HCT116 (cell line): ENCODE measurements around the gene DHCR7. TPM values are rescaled to one million over a fixed set of nuclear protein-coding genes. Genes with fewer than 3 reads are reported as not detected.

Experiments used
- ATAC-seq: fragments of 200-7000 bp; cut with Tn5 transposase; 2 replicates; pipeline ENCODE4 v1.9.1; 2020; ENCODE audit warnings: mild to moderate bottlenecking, moderate library complexity
- BruUV-seq: library from RNA; stranded (reverse); fragments of 400-500 nt; replicated peaks from 2 replicates; lab custom pipeline; 2021; lab: Mats Ljungman, UMichigan
- CTCF ChIA-PET: fragments of 300-600 bp; sonication (Branson Sonifier 250); formaldehyde crosslinking; loops from one replicate; lab custom pipeline; 2021; ENCODE audit warnings: antibody characterized with exemption; lab: Charles Lee
- POLR2A ChIA-PET: fragments of 300-600, 350-600 bp; sonication (Branson Sonifier 250); formaldehyde crosslinking; loops from one replicate; lab custom pipeline; 2021; ENCODE audit warnings: antibody characterized with exemption; lab: Charles Lee
- RAD21 ChIA-PET, 2 experiments: fragments of 300-600 bp; sonication (Branson Sonifier 250); formaldehyde crosslinking; loops; one replicate each; lab custom pipeline; 2023; ENCODE audit warnings: low total read pairs in 2 of 2; ENCODE audit not compliant: uncharacterized antibody in 2 of 2, unreplicated experiment in 2 of 2, low non-redundant PET in 1 of 2; lab: Charles Lee
- DNase-seq: peaks from one replicate; pipeline ENCODE4 v3.0.0-alpha.2; 2010; ENCODE audit warnings: low read depth, low spot score
- H2AFZ ChIP-seq: fragments of 200-600 bp; shearing (Covaris generic), sonication (generic); 2 replicates; pipeline ENCODE4 v1.6.1; 2017; ENCODE audit warnings: low read depth, mixed run types, mixed read lengths, antibody characterized with exemption, low read length; ENCODE audit not compliant: poor library complexity, severe bottlenecking
- H3K27ac ChIP-seq: 2 replicates; pipeline ENCODE4 v1.5.1; 2012; ENCODE audit warnings: low read depth, low read length
- H3K27me3 ChIP-seq: fragments of 200-600 bp; sonication (generic); 2 replicates; pipeline ENCODE4 v1.6.1; 2016; ENCODE audit warnings: mixed run types, low read length, mixed read lengths; ENCODE audit not compliant: insufficient read depth
- H3K36me3 ChIP-seq, 2 experiments: fragments of 200-500 bp in 1 of 2; fragments of 200-600 bp in 1 of 2; sonication (Bioruptor generic) in 1 of 2; sonication (generic) in 1 of 2; 2 replicates each; pipeline versions ENCODE4 v1.5.1 to v1.6.1; 2014 to 2016; ENCODE audit warnings: low read length in 2 of 2, inconsistent platforms in 1 of 2, mixed read lengths in 1 of 2, mixed run types in 1 of 2; ENCODE audit not compliant: insufficient read depth in 2 of 2, control insufficient read depth in 1 of 2
- H3K4me1 ChIP-seq, 2 experiments: fragments of 200-600 bp in 1 of 2; sonication (generic) in 1 of 2; 2 replicates each; pipeline versions ENCODE4 v1.5.1 to v1.6.1; 2012 to 2017; ENCODE audit warnings: low read length in 2 of 2, inconsistent platforms in 1 of 2, mild to moderate bottlenecking in 1 of 2, mixed read lengths in 1 of 2, mixed run types in 1 of 2, moderate library complexity in 1 of 2; ENCODE audit not compliant: insufficient read depth in 2 of 2, control insufficient read depth in 1 of 2
- H3K4me2 ChIP-seq: fragments of 200-600 bp; sonication (generic); 2 replicates; pipeline ENCODE4 v1.6.1; 2017; ENCODE audit warnings: mixed run types, low read length, mixed read lengths
- H3K4me3 ChIP-seq, 2 experiments: fragments of 200-600 bp in 1 of 2; sonication (generic) in 1 of 2; replicated peaks in 1 of 2; 2 replicates each; pipeline ENCODE4 v1.5.1; 2011 to 2016; ENCODE audit warnings: low read length in 2 of 2, control low read depth in 1 of 2, low read depth in 1 of 2, mild to moderate bottlenecking in 1 of 2, mixed read lengths in 1 of 2, mixed run types in 1 of 2
- H3K79me2 ChIP-seq: fragments of 200-600 bp; sonication (generic); 2 replicates; pipeline ENCODE4 v1.6.1; 2017; ENCODE audit warnings: mild to moderate bottlenecking, mixed run types, low read length, moderate library complexity, mixed read lengths; ENCODE audit not compliant: insufficient read depth
- H3K9ac ChIP-seq: fragments of 200-600 bp; sonication (generic); 2 replicates; pipeline ENCODE4 v1.6.1; 2016; ENCODE audit warnings: low read length, mixed read lengths
- H3K9me2 ChIP-seq: fragments of 200-600 bp; sonication (generic), shearing (Covaris generic); 2 replicates; pipeline ENCODE4 v1.6.1; 2017; ENCODE audit warnings: mixed run types, mild to moderate bottlenecking, moderate library complexity; ENCODE audit not compliant: insufficient read depth
- H3K9me3 ChIP-seq, 2 experiments: fragments of 200-500 bp in 1 of 2; fragments of 200-600 bp in 1 of 2; sonication (Bioruptor generic) in 1 of 2; sonication (generic) in 1 of 2; 2 replicates each; pipeline ENCODE4 v1.6.1; 2014 to 2017; ENCODE audit warnings: low read length in 2 of 2, mixed read lengths in 2 of 2, inconsistent platforms in 1 of 2, low read depth in 1 of 2, mild to moderate bottlenecking in 1 of 2, mixed run types in 1 of 2, moderate library complexity in 1 of 2; ENCODE audit not compliant: control insufficient read depth in 1 of 2, insufficient read depth in 1 of 2
- H4K20me1 ChIP-seq: fragments of 200-600 bp; sonication (generic), shearing (Covaris generic); 2 replicates; pipeline ENCODE4 v1.6.1; 2017; ENCODE audit warnings: mixed run types, mild to moderate bottlenecking, moderate library complexity; ENCODE audit not compliant: insufficient read depth
- CBX3 ChIP-seq: IDR thresholded peaks from 2 replicates; pipeline ENCODE4 v1.6.1; 2012; ENCODE audit warnings: low read depth
- EGR1 ChIP-seq: IDR thresholded peaks from 2 replicates; pipeline ENCODE4 v1.6.1; 2012; ENCODE audit warnings: low read depth
- ELF1 ChIP-seq: IDR thresholded peaks from 2 replicates; pipeline ENCODE4 v1.6.1; 2012; ENCODE audit warnings: low read depth, borderline replicate concordance
- EZH2phosphoT487 ChIP-seq: fragments of 200-600 bp; IDR thresholded peaks from 2 replicates; pipeline ENCODE4 v1.6.1; 2018; ENCODE audit warnings: antibody characterized with exemption, borderline replicate concordance
- JUND ChIP-seq: IDR thresholded peaks from 2 replicates; pipeline ENCODE4 v1.6.1; 2012
- POLR2A ChIP-seq: IDR thresholded peaks from 2 replicates; pipeline ENCODE4 v1.7.0; 2011; ENCODE audit warnings: borderline replicate concordance; ENCODE audit not compliant: insufficient read depth, insufficient read length; ENCODE audit errors: extremely low read depth
- RAD21 ChIP-seq: IDR thresholded peaks from 2 replicates; pipeline ENCODE4 v1.6.1; 2012; ENCODE audit warnings: low read depth, mild to moderate bottlenecking
- SIN3A ChIP-seq: IDR thresholded peaks from 2 replicates; pipeline ENCODE4 v1.6.1; 2012; ENCODE audit warnings: low read depth
- SP1 ChIP-seq: IDR thresholded peaks from 2 replicates; pipeline ENCODE4 v1.6.1; 2012; ENCODE audit warnings: low read depth
- TCF7L2 ChIP-seq: IDR thresholded peaks from 2 replicates; pipeline ENCODE4 v1.7.0; 2011; ENCODE audit warnings: borderline replicate concordance, inconsistent platforms; ENCODE audit not compliant: insufficient read depth, insufficient read length; ENCODE audit errors: extremely low read depth
- YY1 ChIP-seq: IDR thresholded peaks from 2 replicates; pipeline ENCODE4 v1.6.1; 2011; ENCODE audit warnings: low read length, low read depth, moderate library complexity, mild to moderate bottlenecking; ENCODE audit not compliant: insufficient replicate concordance; ENCODE audit errors: extremely low read depth
- ZFX ChIP-seq: fragments of 450-650 bp; IDR thresholded peaks from 2 replicates; pipeline ENCODE4 v1.6.1; 2017
- ZNF274 ChIP-seq: fragments of 200-500 bp; sonication (Bioruptor generic); IDR thresholded peaks from 2 replicates; pipeline ENCODE4 v1.6.1; 2014; ENCODE audit warnings: mild to moderate bottlenecking, low read depth, low read length, inconsistent platforms
- intact Hi-C: fragments of 100-400 bp; cut with micrococcal nuclease; formaldehyde crosslinking; loops from 2 replicates; pipeline ENCODE4 v1.10.0; 2022
- total RNA-seq: library from RNA; stranded (reverse); gene quantifications from one replicate; pipeline ENCODE4 v1.2.1, GENCODE V29; 2021; ENCODE audit not compliant: unreplicated experiment
- TF ChIP-seq, protein P1 (sequence below): IDR thresholded peaks from 2 replicates; pipeline ENCODE4 v1.6.1; 2012
- TF ChIP-seq, protein P2 (sequence below): IDR thresholded peaks from 2 replicates; pipeline ENCODE4 v1.6.1; 2012; ENCODE audit warnings: low read depth
- TF ChIP-seq, protein P3 (sequence below): IDR thresholded peaks from 2 replicates; pipeline ENCODE4 v1.6.1; 2011; ENCODE audit warnings: mild to moderate bottlenecking, low read length, moderate library complexity; ENCODE audit not compliant: insufficient replicate concordance; ENCODE audit errors: extremely low read depth
- TF ChIP-seq, protein P4 (sequence below): IDR thresholded peaks from 2 replicates; pipeline ENCODE4 v1.6.1; 2012

DHCR7 gene
- total RNA-seq, 1 experiment from 2014 or later: 115 TPM

DNA sequence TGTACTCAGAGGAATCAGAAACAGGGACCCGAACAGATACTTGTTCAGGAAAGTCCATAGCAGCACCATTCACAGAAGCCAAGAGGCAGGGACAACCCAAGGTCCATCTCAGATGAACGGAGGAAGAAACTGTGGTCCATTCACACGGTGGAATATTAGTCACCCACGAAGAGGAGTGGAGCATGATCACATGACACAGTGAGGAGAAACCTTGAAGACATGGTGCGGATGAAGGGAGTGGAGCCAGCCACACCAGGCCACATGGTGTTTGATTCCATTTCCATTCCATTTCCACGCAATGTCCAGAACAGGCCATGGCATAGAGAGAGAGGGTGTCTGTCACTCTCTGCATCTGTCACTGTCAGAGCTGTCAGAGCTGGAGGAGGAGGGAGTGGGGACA, 35.5 kb upstream of the DHCR7 start:
- CTCF ChIA-PET: no interaction called here
- H3K4me2 ChIP-seq: no peak overlapping the region
- H3K4me3 ChIP-seq: no peak overlapping the region
- no peak for DNase-seq
- H3K36me3 ChIP-seq: peaks cover 10 to 12% of the 10 kb centered on the region in 2 experiments; a peak in 2 of 4 replicates
- H4K20me1 ChIP-seq: no peaks in the 10 kb centered on the region
- RAD21 ChIA-PET: no interaction called here
- no TSS peak for BruUV-seq
- no peaks in the 10 kb centered on the region for H3K27me3 ChIP-seq
- ATAC-seq: no peak
- H3K9ac ChIP-seq: no peak overlapping the region
- TF ChIP-seq ZFX: no peak
- TF ChIP-seq POLR2A: no peak
- no peak for TF ChIP-seq TCF7L2
- no peak for TF ChIP-seq SP1
- TF ChIP-seq RAD21: no peak
- TF ChIP-seq, protein P1, sequence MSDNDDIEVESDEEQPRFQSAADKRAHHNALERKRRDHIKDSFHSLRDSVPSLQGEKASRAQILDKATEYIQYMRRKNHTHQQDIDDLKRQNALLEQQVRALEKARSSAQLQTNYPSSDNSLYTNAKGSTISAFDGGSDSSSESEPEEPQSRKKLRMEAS: no peak
- no peak for TF ChIP-seq EGR1
- TF ChIP-seq EZH2phosphoT487: no peak
- TF ChIP-seq, protein P2, sequence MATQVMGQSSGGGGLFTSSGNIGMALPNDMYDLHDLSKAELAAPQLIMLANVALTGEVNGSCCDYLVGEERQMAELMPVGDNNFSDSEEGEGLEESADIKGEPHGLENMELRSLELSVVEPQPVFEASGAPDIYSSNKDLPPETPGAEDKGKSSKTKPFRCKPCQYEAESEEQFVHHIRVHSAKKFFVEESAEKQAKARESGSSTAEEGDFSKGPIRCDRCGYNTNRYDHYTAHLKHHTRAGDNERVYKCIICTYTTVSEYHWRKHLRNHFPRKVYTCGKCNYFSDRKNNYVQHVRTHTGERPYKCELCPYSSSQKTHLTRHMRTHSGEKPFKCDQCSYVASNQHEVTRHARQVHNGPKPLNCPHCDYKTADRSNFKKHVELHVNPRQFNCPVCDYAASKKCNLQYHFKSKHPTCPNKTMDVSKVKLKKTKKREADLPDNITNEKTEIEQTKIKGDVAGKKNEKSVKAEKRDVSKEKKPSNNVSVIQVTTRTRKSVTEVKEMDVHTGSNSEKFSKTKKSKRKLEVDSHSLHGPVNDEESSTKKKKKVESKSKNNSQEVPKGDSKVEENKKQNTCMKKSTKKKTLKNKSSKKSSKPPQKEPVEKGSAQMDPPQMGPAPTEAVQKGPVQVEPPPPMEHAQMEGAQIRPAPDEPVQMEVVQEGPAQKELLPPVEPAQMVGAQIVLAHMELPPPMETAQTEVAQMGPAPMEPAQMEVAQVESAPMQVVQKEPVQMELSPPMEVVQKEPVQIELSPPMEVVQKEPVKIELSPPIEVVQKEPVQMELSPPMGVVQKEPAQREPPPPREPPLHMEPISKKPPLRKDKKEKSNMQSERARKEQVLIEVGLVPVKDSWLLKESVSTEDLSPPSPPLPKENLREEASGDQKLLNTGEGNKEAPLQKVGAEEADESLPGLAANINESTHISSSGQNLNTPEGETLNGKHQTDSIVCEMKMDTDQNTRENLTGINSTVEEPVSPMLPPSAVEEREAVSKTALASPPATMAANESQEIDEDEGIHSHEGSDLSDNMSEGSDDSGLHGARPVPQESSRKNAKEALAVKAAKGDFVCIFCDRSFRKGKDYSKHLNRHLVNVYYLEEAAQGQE: no peak
- TF ChIP-seq, protein P3, sequence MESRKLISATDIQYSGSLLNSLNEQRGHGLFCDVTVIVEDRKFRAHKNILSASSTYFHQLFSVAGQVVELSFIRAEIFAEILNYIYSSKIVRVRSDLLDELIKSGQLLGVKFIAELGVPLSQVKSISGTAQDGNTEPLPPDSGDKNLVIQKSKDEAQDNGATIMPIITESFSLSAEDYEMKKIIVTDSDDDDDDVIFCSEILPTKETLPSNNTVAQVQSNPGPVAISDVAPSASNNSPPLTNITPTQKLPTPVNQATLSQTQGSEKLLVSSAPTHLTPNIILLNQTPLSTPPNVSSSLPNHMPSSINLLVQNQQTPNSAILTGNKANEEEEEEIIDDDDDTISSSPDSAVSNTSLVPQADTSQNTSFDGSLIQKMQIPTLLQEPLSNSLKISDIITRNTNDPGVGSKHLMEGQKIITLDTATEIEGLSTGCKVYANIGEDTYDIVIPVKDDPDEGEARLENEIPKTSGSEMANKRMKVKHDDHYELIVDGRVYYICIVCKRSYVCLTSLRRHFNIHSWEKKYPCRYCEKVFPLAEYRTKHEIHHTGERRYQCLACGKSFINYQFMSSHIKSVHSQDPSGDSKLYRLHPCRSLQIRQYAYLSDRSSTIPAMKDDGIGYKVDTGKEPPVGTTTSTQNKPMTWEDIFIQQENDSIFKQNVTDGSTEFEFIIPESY: no peak
- TF ChIP-seq CBX3: no peak
- TF ChIP-seq SIN3A: no peak
- TF ChIP-seq, protein P4, sequence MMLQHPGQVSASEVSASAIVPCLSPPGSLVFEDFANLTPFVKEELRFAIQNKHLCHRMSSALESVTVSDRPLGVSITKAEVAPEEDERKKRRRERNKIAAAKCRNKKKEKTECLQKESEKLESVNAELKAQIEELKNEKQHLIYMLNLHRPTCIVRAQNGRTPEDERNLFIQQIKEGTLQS: no peak
- TF ChIP-seq JUND: no peak
- TF ChIP-seq ELF1: no peak
- no peak for TF ChIP-seq YY1
- no peak for TF ChIP-seq ZNF274
- H3K4me1 ChIP-seq: peaks cover 0 to 5% of the 10 kb centered on the region in 2 experiments; a peak in 1 of 4 replicates
- H2AFZ ChIP-seq: no peak overlapping the region
- H3K79me2 ChIP-seq: no peaks in the 10 kb centered on the region
- H3K9me2 ChIP-seq: no peaks in the 10 kb centered on the region
- H3K9me3 ChIP-seq: no peaks in the 10 kb centered on the region
- no peak overlapping the region for H3K27ac ChIP-seq
- POLR2A ChIA-PET: no interaction called here
- intact Hi-C loops: no loop called here
